IMR-90 (cell line): Measurements from ENCODE around the gene ARHGEF2. TPM values are rescaled to one million over a fixed set of nuclear protein-coding genes. Genes with fewer than 3 reads are reported as not detected.

ENCODE experiments used
- ATAC-seq: fragments of 200-7000 bp; cut with Tn5 transposase; 2 replicates; pipeline ENCODE4 v1.9.1; 2020; ENCODE audit warnings: low read depth, mild to moderate bottlenecking, moderate library complexity
- BruUV-seq: library from RNA; stranded (reverse); fragments of 400-500 nt; replicated peaks from 2 replicates; lab custom pipeline; 2021; lab: Mats Ljungman, UMichigan
- CTCF ChIA-PET: fragments of 300-600 bp; formaldehyde crosslinking; extraction: SDS; loops from one replicate; lab custom pipeline; 2021; ENCODE audit warnings: antibody characterized with exemption; lab: Yijun Ruan, JAX
- POLR2A ChIA-PET: fragments of 300-600 bp; sonication (Branson Sonifier 250); formaldehyde crosslinking; loops from one replicate; lab custom pipeline; 2022; ENCODE audit warnings: antibody characterized with exemption; ENCODE audit not compliant: unreplicated experiment; lab: Charles Lee
- DNase-seq: peaks from one replicate; pipeline ENCODE4 v3.0.0; 2013
- H2AFZ ChIP-seq: replicated peaks from 2 replicates; pipeline ENCODE3; 2013; ENCODE audit warnings: low read length, mild to moderate bottlenecking; ENCODE audit not compliant: poor library complexity
- H2AK5ac ChIP-seq: 2 replicates; pipeline ENCODE4 v1.6.1; 2013; ENCODE audit warnings: low read depth, low read length, inconsistent platforms
- H2AK9ac ChIP-seq: replicated peaks from 2 replicates; pipeline ENCODE3; 2013; ENCODE audit warnings: mild to moderate bottlenecking, low read depth, low read length, moderate library complexity; ENCODE audit not compliant: poor library complexity
- H2BK120ac ChIP-seq: 2 replicates; pipeline ENCODE4 v1.6.1; 2013; ENCODE audit warnings: low read depth, low read length, inconsistent platforms
- H2BK15ac ChIP-seq: 3 replicates; pipeline ENCODE4 v1.6.1; 2013; ENCODE audit warnings: low read depth, low read length, inconsistent platforms
- H2BK20ac ChIP-seq: 2 replicates; pipeline ENCODE4 v1.6.1; 2013; ENCODE audit warnings: low read depth, mild to moderate bottlenecking, inconsistent platforms, low read length, moderate library complexity
- H2BK5ac ChIP-seq: 2 replicates; pipeline ENCODE4 v1.6.1; 2013; ENCODE audit warnings: mild to moderate bottlenecking, low read depth, low read length, inconsistent platforms; ENCODE audit not compliant: poor library complexity, severe bottlenecking
- H3K14ac ChIP-seq: replicated peaks from 2 replicates; pipeline ENCODE4 v1.6.1; 2013; ENCODE audit warnings: low read depth, low read length, inconsistent platforms
- H3K18ac ChIP-seq: 2 replicates; pipeline ENCODE4 v1.6.1; 2013; ENCODE audit warnings: low read depth, low read length, control low read depth
- H3K23ac ChIP-seq: 2 replicates; pipeline ENCODE4 v1.6.1; 2013; ENCODE audit warnings: low read depth, low read length, inconsistent platforms
- H3K27ac ChIP-seq: 2 replicates; pipeline ENCODE4 v1.5.1; 2013; ENCODE audit warnings: mild to moderate bottlenecking, control low read depth, low read length; ENCODE audit not compliant: insufficient read depth
- H3K27me3 ChIP-seq: 2 replicates; pipeline ENCODE4 v1.6.1; 2013; ENCODE audit warnings: low read length; ENCODE audit not compliant: control insufficient read depth, insufficient read depth
- H3K36me3 ChIP-seq: 2 replicates; pipeline ENCODE4 v1.6.1; 2013; ENCODE audit warnings: low read length, mixed read lengths; ENCODE audit not compliant: control insufficient read depth, insufficient read depth
- H3K4ac ChIP-seq: 2 replicates; pipeline ENCODE4 v1.6.1; 2013; ENCODE audit warnings: low read depth, low read length, inconsistent platforms
- H3K4me1 ChIP-seq: 2 replicates; pipeline ENCODE4 v1.6.1; 2013; ENCODE audit warnings: low read length, mixed read lengths; ENCODE audit not compliant: control insufficient read depth, insufficient read depth
- H3K4me2 ChIP-seq: 2 replicates; pipeline ENCODE4 v1.6.1; 2013; ENCODE audit warnings: low read depth, mild to moderate bottlenecking, control low read depth, low read length, moderate library complexity
- H3K4me3 ChIP-seq: 2 replicates; pipeline ENCODE4 v1.5.1; 2013; ENCODE audit warnings: low read depth, mild to moderate bottlenecking, control low read depth, low read length, moderate library complexity; ENCODE audit not compliant: insufficient read depth
- H3K56ac ChIP-seq: 2 replicates; pipeline ENCODE4 v1.6.1; 2013; ENCODE audit warnings: low read length, inconsistent platforms; ENCODE audit not compliant: insufficient read depth; ENCODE audit errors: extremely low read depth
- H3K79me1 ChIP-seq, 2 experiments: 2 replicates each; pipeline ENCODE4 v1.6.1; 2013; ENCODE audit warnings: low read length in 2 of 2, inconsistent platforms in 1 of 2, low read depth in 1 of 2
- H3K9ac ChIP-seq: 2 replicates; pipeline ENCODE4 v1.6.1; 2013; ENCODE audit warnings: low read depth, low read length, control low read depth
- H3K9me1 ChIP-seq: 2 replicates; pipeline ENCODE4 v1.6.1; 2013; ENCODE audit warnings: low read length, inconsistent platforms; ENCODE audit not compliant: insufficient read depth
- H3K9me3 ChIP-seq: 2 replicates; pipeline ENCODE4 v1.6.1; 2013; ENCODE audit warnings: low read length; ENCODE audit not compliant: control insufficient read depth, insufficient read depth
- H4K20me1 ChIP-seq: 2 replicates; pipeline ENCODE4 v1.6.1; 2013; ENCODE audit warnings: low read length, inconsistent platforms; ENCODE audit not compliant: insufficient read depth
- H4K5ac ChIP-seq: 2 replicates; pipeline ENCODE4 v1.6.1; 2013; ENCODE audit warnings: mild to moderate bottlenecking, low read depth, low read length, control low read depth
- H4K8ac ChIP-seq, 2 experiments: 2 replicates each; pipeline ENCODE4 v1.6.1; 2013; ENCODE audit warnings: low read depth in 2 of 2, low read length in 2 of 2, control low read depth in 1 of 2, inconsistent platforms in 1 of 2
- H4K91ac ChIP-seq: 2 replicates; pipeline ENCODE4 v1.6.1; 2013; ENCODE audit warnings: low read depth, low read length, inconsistent platforms; ENCODE audit not compliant: insufficient read depth
- BHLHE40 ChIP-seq: fragments of 150-350 bp; IDR thresholded peaks from 2 replicates; pipeline ENCODE4 v1.6.1; 2016; ENCODE audit warnings: mild to moderate bottlenecking, low read depth, low read length
- CEBPB ChIP-seq: IDR thresholded peaks from 2 replicates; pipeline ENCODE4 v1.6.1; 2012; ENCODE audit warnings: low read depth, low read length, improper control_type of control experiment
- CHD1 ChIP-seq: IDR thresholded peaks from 2 replicates; pipeline ENCODE4 v1.6.1; 2012; ENCODE audit warnings: low read depth, low read length, improper control_type of control experiment
- FOS ChIP-seq: fragments of 150-350 bp; IDR thresholded peaks from 2 replicates; pipeline ENCODE4 v1.6.1; 2016; ENCODE audit warnings: low read depth, low read length
- MAFK ChIP-seq: IDR thresholded peaks from 2 replicates; pipeline ENCODE4 v1.6.1; 2012; ENCODE audit warnings: low read depth, low read length, improper control_type of control experiment
- MAZ ChIP-seq: IDR thresholded peaks from 2 replicates; pipeline ENCODE4 v1.6.1; 2012; ENCODE audit warnings: low read depth, mild to moderate bottlenecking, low read length, improper control_type of control experiment, moderate library complexity, borderline replicate concordance
- MXI1 ChIP-seq: IDR thresholded peaks from 2 replicates; pipeline ENCODE4 v1.6.1; 2012; ENCODE audit warnings: low read depth, mild to moderate bottlenecking, low read length, moderate library complexity, borderline replicate concordance
- NFE2L2 ChIP-seq: fragments of 150-350 bp; IDR thresholded peaks from 2 replicates; pipeline ENCODE4 v1.6.1; 2016; ENCODE audit warnings: low read depth, mild to moderate bottlenecking, low read length
- POLR2A ChIP-seq: IDR thresholded peaks from 2 replicates; pipeline ENCODE4 v1.6.1; 2012; ENCODE audit warnings: mild to moderate bottlenecking, low read depth, low read length
- RAD21 ChIP-seq: IDR thresholded peaks from 2 replicates; pipeline ENCODE4 v1.6.1; 2012; ENCODE audit warnings: low read length, improper control_type of control experiment
- RCOR1 ChIP-seq: IDR thresholded peaks from 2 replicates; pipeline ENCODE4 v1.6.1; 2012; ENCODE audit warnings: mild to moderate bottlenecking, low read length, improper control_type of control experiment; ENCODE audit not compliant: insufficient replicate concordance
- RFX5 ChIP-seq: IDR thresholded peaks from 2 replicates; pipeline ENCODE4 v1.8.0; 2012; ENCODE audit warnings: low read depth, mild to moderate bottlenecking, low read length, moderate library complexity
- SMC3 ChIP-seq: fragments of 150-350 bp; IDR thresholded peaks from 2 replicates; pipeline ENCODE4 v1.6.1; 2016; ENCODE audit warnings: low read depth, mild to moderate bottlenecking, antibody characterized with exemption, low read length, moderate library complexity
- WGBS, 2 experiments: methylation state at CpG; one replicate each; pipeline versions ENCODE4 v1.1.5 to v1.1.7; 2013; ENCODE audit warnings: missing lambda C conversion rate in 2 of 2; ENCODE audit not compliant: insufficient read length in 1 of 2; ENCODE audit errors: extremely low coverage in 2 of 2; 5-methylcytosine and 5-hydroxymethylcytosine counted together
- dilution Hi-C: fragments of 300-500 bp; cut with HindIII; formaldehyde crosslinking; loops from one replicate; pipeline ENCODE4 v1.14.3; 2018; ENCODE audit warnings: low sequenced_read_pairs; ENCODE audit not compliant: unreplicated experiment
- in situ Hi-C: fragments of 300-500 bp; cut with MboI; formaldehyde crosslinking; loops from 3 replicates; pipeline ENCODE4 v1.14.3; 2019; ENCODE audit warnings: low sequenced_read_pairs, inconsistent platforms, mixed read lengths
- intact Hi-C: fragments of 100-400 bp; cut with micrococcal nuclease; formaldehyde crosslinking; loops from 2 replicates; pipeline ENCODE4 v1.10.0; 2022
- polyA plus RNA-seq, 3 experiments: library from polyadenylated mRNA; depleted of rRNA; stranded (reverse); fragments of >200 nt; gene quantifications; 2 replicates each; pipeline ENCODE4 v1.2.3, GENCODE V29; 2012; ENCODE audit warnings: low replicate concordance in 1 of 3
- total RNA-seq: library from RNA; depleted of rRNA; stranded (reverse); fragments of >200 nt; gene quantifications from 2 replicates; pipeline ENCODE4 v1.2.3, GENCODE V29; 2012
- TF ChIP-seq, protein P1 (sequence below): fragments of 150-350 bp; IDR thresholded peaks from 2 replicates; pipeline ENCODE4 v1.6.1; 2016; ENCODE audit warnings: low read depth, mild to moderate bottlenecking, low read length, moderate library complexity, borderline replicate concordance
- TF ChIP-seq, protein P2 (sequence below): fragments of 150-350 bp; IDR thresholded peaks from 2 replicates; pipeline ENCODE4 v1.6.1; 2017; ENCODE audit warnings: mild to moderate bottlenecking, antibody characterized with exemption, low read length, low read depth
- TF ChIP-seq, protein P3 (sequence below): conservative IDR thresholded peaks from 2 replicates; pipeline ENCODE4 v1.5.1; 2012; ENCODE audit warnings: mild to moderate bottlenecking, low read depth, low read length, improper control_type of control experiment

ARHGEF2 gene
- total and polyA plus RNA-seq, 2 of the 4 experiments (the other 2 are of a cell fraction) = 91.8 to 117 TPM

DNA sequence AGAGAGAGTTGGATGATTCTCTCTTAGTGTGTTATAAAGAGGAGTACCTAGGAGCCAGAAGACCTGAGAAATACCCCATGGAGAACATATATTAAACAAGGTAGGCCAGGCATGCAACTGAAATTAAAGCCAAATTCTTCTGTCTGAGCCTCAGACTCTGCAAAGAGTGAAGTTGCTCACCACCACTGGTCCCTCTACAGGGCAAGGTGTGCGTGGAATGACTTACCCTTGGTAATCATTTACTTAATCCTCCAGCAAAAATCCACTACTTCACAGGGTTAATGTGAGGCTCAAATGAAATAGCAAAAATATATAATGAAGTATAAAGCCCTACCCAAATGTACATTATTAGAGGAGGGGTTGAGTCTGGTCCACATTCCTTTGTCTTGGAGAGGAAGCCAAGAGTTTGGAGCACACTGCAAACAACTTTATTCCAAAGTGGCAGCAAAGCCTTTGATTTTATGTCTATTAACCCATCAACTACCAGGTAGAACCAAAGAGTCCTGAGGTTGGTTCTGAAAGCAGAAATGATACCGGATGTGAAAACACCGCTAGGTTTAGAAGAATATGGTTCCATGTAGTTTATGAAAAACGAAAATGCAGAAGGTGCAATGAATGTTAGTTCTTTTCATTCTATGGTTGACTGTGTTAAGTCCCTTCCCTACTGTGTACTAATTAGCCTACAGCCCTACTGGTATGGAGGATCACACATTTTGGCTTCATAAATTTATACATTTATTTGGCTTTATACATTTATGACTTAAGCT lies 33.9 kb upstream of the ARHGEF2 start:
- POLR2A ChIA-PET = no interaction called here
- no CpG with 5 or more reads among the region's 4 CpGs for WGBS, 2 experiments
- H3K23ac ChIP-seq = no peak overlapping the region
- DNase-seq (no peak), ATAC-seq (no peak)
- H4K5ac ChIP-seq = no peak overlapping the region
- in situ Hi-C loops (no loop called here), dilution Hi-C loops (no loop called here), intact Hi-C loops (no loop called here)
- no peak overlapping the region for H4K8ac ChIP-seq
- no peak overlapping the region for H4K91ac ChIP-seq
- H3K4ac ChIP-seq = no peak overlapping the region
- no peak overlapping the region for H2AK9ac ChIP-seq
- BruUV-seq = no TSS peak
- H3K9ac ChIP-seq = no peak overlapping the region
- H3K56ac ChIP-seq = no peak overlapping the region
- H3K4me3 ChIP-seq = no peak overlapping the region
- no peaks in the 10 kb centered on the region for H3K9me3 ChIP-seq
- H2BK15ac ChIP-seq = no peak overlapping the region
- no peak overlapping the region for H3K18ac ChIP-seq
- H2AK5ac ChIP-seq = no peak overlapping the region
- no peak overlapping the region for H2BK20ac ChIP-seq
- no peaks in the 10 kb centered on the region for H3K4me1 ChIP-seq
- H3K27ac ChIP-seq = no peak overlapping the region
- no peaks in the 10 kb centered on the region for H3K27me3 ChIP-seq
- H3K36me3 ChIP-seq = peaks cover 56% of the 10 kb centered on the region
- H4K20me1 ChIP-seq = peaks cover 8% of the 10 kb centered on the region
- no peak overlapping the region for H2BK5ac ChIP-seq
- CTCF ChIA-PET = no interaction called here
- TF ChIP-seq RAD21 (no peak), NFE2L2 (no peak), MAFK (no peak), RCOR1 (no peak), FOS (no peak), MAZ (no peak), CHD1 (no peak), POLR2A (no peak), BHLHE40 (no peak), CEBPB (no peak), SMC3 (no peak), RFX5 (no peak), MXI1 (no peak)
- TF ChIP-seq, protein P1, sequence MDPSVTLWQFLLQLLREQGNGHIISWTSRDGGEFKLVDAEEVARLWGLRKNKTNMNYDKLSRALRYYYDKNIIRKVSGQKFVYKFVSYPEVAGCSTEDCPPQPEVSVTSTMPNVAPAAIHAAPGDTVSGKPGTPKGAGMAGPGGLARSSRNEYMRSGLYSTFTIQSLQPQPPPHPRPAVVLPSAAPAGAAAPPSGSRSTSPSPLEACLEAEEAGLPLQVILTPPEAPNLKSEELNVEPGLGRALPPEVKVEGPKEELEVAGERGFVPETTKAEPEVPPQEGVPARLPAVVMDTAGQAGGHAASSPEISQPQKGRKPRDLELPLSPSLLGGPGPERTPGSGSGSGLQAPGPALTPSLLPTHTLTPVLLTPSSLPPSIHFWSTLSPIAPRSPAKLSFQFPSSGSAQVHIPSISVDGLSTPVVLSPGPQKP = no peak
- TF ChIP-seq, protein P2, sequence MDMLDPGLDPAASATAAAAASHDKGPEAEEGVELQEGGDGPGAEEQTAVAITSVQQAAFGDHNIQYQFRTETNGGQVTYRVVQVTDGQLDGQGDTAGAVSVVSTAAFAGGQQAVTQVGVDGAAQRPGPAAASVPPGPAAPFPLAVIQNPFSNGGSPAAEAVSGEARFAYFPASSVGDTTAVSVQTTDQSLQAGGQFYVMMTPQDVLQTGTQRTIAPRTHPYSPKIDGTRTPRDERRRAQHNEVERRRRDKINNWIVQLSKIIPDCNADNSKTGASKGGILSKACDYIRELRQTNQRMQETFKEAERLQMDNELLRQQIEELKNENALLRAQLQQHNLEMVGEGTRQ = no peak
- TF ChIP-seq, protein P3, sequence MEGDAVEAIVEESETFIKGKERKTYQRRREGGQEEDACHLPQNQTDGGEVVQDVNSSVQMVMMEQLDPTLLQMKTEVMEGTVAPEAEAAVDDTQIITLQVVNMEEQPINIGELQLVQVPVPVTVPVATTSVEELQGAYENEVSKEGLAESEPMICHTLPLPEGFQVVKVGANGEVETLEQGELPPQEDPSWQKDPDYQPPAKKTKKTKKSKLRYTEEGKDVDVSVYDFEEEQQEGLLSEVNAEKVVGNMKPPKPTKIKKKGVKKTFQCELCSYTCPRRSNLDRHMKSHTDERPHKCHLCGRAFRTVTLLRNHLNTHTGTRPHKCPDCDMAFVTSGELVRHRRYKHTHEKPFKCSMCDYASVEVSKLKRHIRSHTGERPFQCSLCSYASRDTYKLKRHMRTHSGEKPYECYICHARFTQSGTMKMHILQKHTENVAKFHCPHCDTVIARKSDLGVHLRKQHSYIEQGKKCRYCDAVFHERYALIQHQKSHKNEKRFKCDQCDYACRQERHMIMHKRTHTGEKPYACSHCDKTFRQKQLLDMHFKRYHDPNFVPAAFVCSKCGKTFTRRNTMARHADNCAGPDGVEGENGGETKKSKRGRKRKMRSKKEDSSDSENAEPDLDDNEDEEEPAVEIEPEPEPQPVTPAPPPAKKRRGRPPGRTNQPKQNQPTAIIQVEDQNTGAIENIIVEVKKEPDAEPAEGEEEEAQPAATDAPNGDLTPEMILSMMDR = no peak
- H3K4me2 ChIP-seq = no peak overlapping the region
- no peak overlapping the region for H3K14ac ChIP-seq
- H2AFZ ChIP-seq = no peak overlapping the region
- no peak overlapping the region for H2BK120ac ChIP-seq
- H3K79me1 ChIP-seq = peaks cover 18 to 43% of the 10 kb centered on the region in 2 experiments
- H3K9me1 ChIP-seq = no peaks in the 10 kb centered on the region
